Osteoblast (primary cell): ENCODE results near the gene DYNC1I1. TPM values are rescaled to one million over a fixed set of nuclear protein-coding genes. Genes with fewer than 3 reads are reported as not detected.

Source experiments
- DNase-seq: peaks from one replicate; pipeline ENCODE4 v3.0.0; 2011; ENCODE audit warnings: low spot score, mixed read lengths; ENCODE audit not compliant: insufficient read length; ENCODE audit errors: missing footprints
- H2AFZ ChIP-seq: 2 replicates; pipeline ENCODE4 v1.6.0; 2011; ENCODE audit warnings: mild to moderate bottlenecking, low read length
- H3K27ac ChIP-seq: 2 replicates; pipeline ENCODE4 v1.5.1; 2011; ENCODE audit warnings: mild to moderate bottlenecking, low read depth, low read length, moderate library complexity
- H3K27me3 ChIP-seq: 2 replicates; pipeline ENCODE4 v1.6.0; 2012; ENCODE audit warnings: mild to moderate bottlenecking, control low read depth, inconsistent platforms, low read length, moderate library complexity; ENCODE audit not compliant: insufficient read depth
- H3K36me3 ChIP-seq: 2 replicates; pipeline ENCODE4 v1.5.1; 2011; ENCODE audit warnings: mild to moderate bottlenecking, low read length, control low read depth, moderate library complexity; ENCODE audit not compliant: insufficient read depth
- H3K4me1 ChIP-seq: 2 replicates; pipeline ENCODE4 v1.5.1; 2011; ENCODE audit warnings: mild to moderate bottlenecking, low read length, control low read depth, moderate library complexity; ENCODE audit not compliant: insufficient read depth
- H3K4me2 ChIP-seq: 2 replicates; pipeline ENCODE4 v1.6.0; 2011; ENCODE audit warnings: mild to moderate bottlenecking, low read length; ENCODE audit not compliant: insufficient read depth
- H3K4me3 ChIP-seq: fragments of 200-600 bp; sonication (generic); 3 replicates; pipeline ENCODE4 v1.5.1; 2012; ENCODE audit warnings: mild to moderate bottlenecking, low read length, inconsistent platforms; ENCODE audit not compliant: insufficient read depth
- H3K79me2 ChIP-seq: 2 replicates; pipeline ENCODE4 v1.6.0; 2012; ENCODE audit warnings: mild to moderate bottlenecking, low read length, control low read depth, inconsistent platforms; ENCODE audit not compliant: insufficient read depth
- H3K9me3 ChIP-seq: 2 replicates; pipeline ENCODE4 v1.5.1; 2011; ENCODE audit warnings: low read depth, low read length, control low read depth
- H4K20me1 ChIP-seq: 2 replicates; pipeline ENCODE4 v1.6.0; 2012; ENCODE audit warnings: mild to moderate bottlenecking, low read length, control low read depth; ENCODE audit not compliant: insufficient read depth
- CTCF ChIP-seq: IDR thresholded peaks from 2 replicates; pipeline ENCODE4 v1.5.1; 2011; ENCODE audit warnings: mild to moderate bottlenecking, low read depth, low read length, moderate library complexity; ENCODE audit errors: extremely low read depth
- total RNA-seq: library from RNA; depleted of rRNA; stranded (reverse); fragments of >200 nt; gene quantifications from 2 replicates; pipeline ENCODE4 v1.2.3, GENCODE V29; 2012

DYNC1I1 gene
- 2.2 and 2.9 TPM in 2 replicates for total RNA-seq

- peak within 1 kb of the TSS; percentile 94 for H3K4me2 ChIP-seq
- H3K4me3 ChIP-seq = peak within 1 kb of the TSS; percentile 79
- no peaks in the 10 kb centered on the region for H3K27me3 ChIP-seq
- no peak within 1 kb of the TSS for H3K27ac ChIP-seq
- no peaks in the 10 kb centered on the region for H3K36me3 ChIP-seq
- H3K4me1 ChIP-seq = no peaks in the 10 kb centered on the region
- no peak for TF ChIP-seq CTCF
- peak within 1 kb of the TSS; percentile 87 for H2AFZ ChIP-seq
- no peaks in the 10 kb centered on the region for H4K20me1 ChIP-seq
- DNase-seq = peak; percentile 95
- no peaks in the 10 kb centered on the region for H3K9me3 ChIP-seq
- H3K79me2 ChIP-seq = no peaks in the 10 kb centered on the region
Measured at GRCh38 chr7:95772298-95772770, at the start of gene DYNC1I1. TSS of gene DYNC1I1 (plus strand) at chr7:95772554. CDS start at chr7:95804730, 32,176 bp downstream.

GRCh38 chr7:95723583-95724180 lies 48.7 kb upstream of the DYNC1I1 start:
- peak; percentile 86 for DNase-seq
- no peak overlapping the region for H3K27ac ChIP-seq
- H3K79me2 ChIP-seq = no peaks in the 10 kb centered on the region
- H4K20me1 ChIP-seq = no peaks in the 10 kb centered on the region
- H2AFZ ChIP-seq = no peak overlapping the region
- no peaks in the 10 kb centered on the region for H3K4me1 ChIP-seq
- H3K4me2 ChIP-seq = no peak overlapping the region
- H3K27me3 ChIP-seq = peaks cover 2% of the 10 kb centered on the region
- H3K36me3 ChIP-seq = no peaks in the 10 kb centered on the region
- TF ChIP-seq CTCF = peak; percentile 52
- no peak overlapping the region for H3K4me3 ChIP-seq
- H3K9me3 ChIP-seq = no peaks in the 10 kb centered on the region

- H3K27me3 ChIP-seq = peaks cover 2% of the 10 kb centered on the region
- H3K4me1 ChIP-seq = no peaks in the 10 kb centered on the region
- H3K4me3 ChIP-seq = no peak overlapping the region
- H3K36me3 ChIP-seq = no peaks in the 10 kb centered on the region
- H3K9me3 ChIP-seq = no peaks in the 10 kb centered on the region
- H3K79me2 ChIP-seq = no peaks in the 10 kb centered on the region
- H3K4me2 ChIP-seq = no peak overlapping the region
- H3K27ac ChIP-seq = no peak overlapping the region
- H4K20me1 ChIP-seq = no peaks in the 10 kb centered on the region
- no peak overlapping the region for H2AFZ ChIP-seq
- no peak for TF ChIP-seq CTCF
- no peak for DNase-seq
Measured at GRCh38 chr7:95725205-95725604, 47.1 kb upstream of the DYNC1I1 start.

GRCh38 chr7:95730493-95731280 lies 41.7 kb upstream of the DYNC1I1 start:
- Histone ChIP-seq H3K9me3 (no peaks in the 10 kb centered on the region), H3K79me2 (no peaks in the 10 kb centered on the region), H3K36me3 (no peaks in the 10 kb centered on the region), H2AFZ (no peak overlapping the region), H3K4me1 (no peaks in the 10 kb centered on the region), H4K20me1 (no peaks in the 10 kb centered on the region), H3K4me3 (no peak overlapping the region), H3K27me3 (peaks cover 2% of the 10 kb centered on the region), H3K27ac (no peak overlapping the region), H3K4me2 (no peak overlapping the region)
- TF ChIP-seq CTCF = no peak
- DNase-seq = no peak
